Hepatocyte (in vitro differentiated cells): ENCODE results near the gene NTF3. TPM values are rescaled to one million over a fixed set of nuclear protein-coding genes. Genes with fewer than 3 reads are reported as not detected.

ENCODE experiments used
- DNase-seq: peaks from one replicate; pipeline ENCODE4 v3.0.0-alpha.2; 2016; ENCODE audit warnings: low spot score
- H2AFZ ChIP-seq: fragments of 200-600 bp; sonication (generic); 2 replicates; pipeline ENCODE4 v1.6.0; 2016; ENCODE audit warnings: antibody characterized with exemption, mild to moderate bottlenecking
- H3K27ac ChIP-seq: fragments of 200-600 bp; sonication (generic); 2 replicates; pipeline ENCODE4 v1.5.1; 2016; ENCODE audit warnings: mild to moderate bottlenecking
- H3K27me3 ChIP-seq: fragments of 200-600 bp; sonication (generic); 2 replicates; pipeline ENCODE4 v1.6.1; 2016
- H3K36me3 ChIP-seq: fragments of 200-600 bp; sonication (generic); replicated peaks from 2 replicates; pipeline ENCODE4 v1.5.1; 2016; ENCODE audit warnings: low read depth; ENCODE audit not compliant: insufficient read depth
- H3K4me1 ChIP-seq: fragments of 200-600 bp; sonication (generic); 2 replicates; pipeline ENCODE4 v1.5.1; 2016; ENCODE audit warnings: mild to moderate bottlenecking, moderate library complexity; ENCODE audit not compliant: insufficient read depth
- H3K4me2 ChIP-seq: fragments of 200-600 bp; sonication (generic); 2 replicates; pipeline ENCODE4 v1.6.0; 2016
- H3K4me3 ChIP-seq: fragments of 200-600 bp; sonication (generic); 2 replicates; pipeline ENCODE4 v1.5.1; 2016; ENCODE audit warnings: mild to moderate bottlenecking
- H3K79me2 ChIP-seq: fragments of 200-600 bp; sonication (generic); 2 replicates; pipeline ENCODE4 v1.6.0; 2017; ENCODE audit warnings: mild to moderate bottlenecking
- H3K9me2 ChIP-seq: fragments of 200-600 bp; sonication (generic); replicated peaks from 2 replicates; pipeline ENCODE4 v1.6.0; 2017; ENCODE audit warnings: mild to moderate bottlenecking; ENCODE audit not compliant: insufficient read depth
- H3K9me3 ChIP-seq: fragments of 200-600 bp; sonication (generic); 2 replicates; pipeline ENCODE4 v1.5.1; 2016; ENCODE audit warnings: low read depth, mild to moderate bottlenecking
- H4K20me1 ChIP-seq: fragments of 200-600 bp; sonication (generic); 2 replicates; pipeline ENCODE4 v1.6.0; 2016; ENCODE audit warnings: mild to moderate bottlenecking; ENCODE audit not compliant: insufficient read depth, poor library complexity, severe bottlenecking
- CTCF ChIP-seq: fragments of 200-600 bp; sonication (generic); IDR thresholded peaks from 2 replicates; pipeline ENCODE4 v1.5.1; 2016; ENCODE audit warnings: antibody characterized with exemption, mild to moderate bottlenecking; ENCODE audit not compliant: poor library complexity
- EZH2 ChIP-seq: fragments of 200-600 bp; sonication (generic); IDR thresholded peaks from 2 replicates; pipeline ENCODE4 v1.6.1; 2016; ENCODE audit warnings: antibody characterized with exemption, mild to moderate bottlenecking, borderline replicate concordance
- EZH2phosphoT487 ChIP-seq: fragments of 200-600 bp; sonication (generic); IDR thresholded peaks from one replicate; pipeline ENCODE4 v1.6.1; 2018; ENCODE audit warnings: antibody characterized with exemption, mild to moderate bottlenecking, low read depth, moderate library complexity; ENCODE audit not compliant: unreplicated experiment, severe bottlenecking
- WGBS: methylation state at CpG from one replicate; pipeline ENCODE4 v1.1.6; 2016; ENCODE audit warnings: low lambda C conversion rate; ENCODE audit errors: missing lambda C conversion rate; 5-methylcytosine and 5-hydroxymethylcytosine counted together
- polyA plus RNA-seq: library from polyadenylated mRNA; unstranded; fragments of >200 nt; fragmentation: Nextera tagmentation; extraction: Ambion mirVana; gene quantifications from 2 replicates; pipeline ENCODE4 v1.2.1, GENCODE V29; 2016
- total RNA-seq: library from RNA; depleted of rRNA; stranded (reverse); fragments of >200 nt; gene quantifications from 2 replicates; pipeline ENCODE4 v1.2.3, GENCODE V29; 2014

Gene NTF3
- total and polyA plus RNA-seq, 2 experiments from 2014 or later = 5.0 to 7.1 TPM

- TF ChIP-seq EZH2 (no peak), CTCF (no peak), EZH2phosphoT487 (no peak)
- Histone ChIP-seq H3K79me2 (no peaks in the 10 kb centered on the region), H3K27ac (peak overlapping the region; percentile 0)
Observed at GRCh38 chr12:5503774-5504173, 71.9 kb downstream of the NTF3 start.

GRCh38 chr12:5505116-5505515, 73.2 kb downstream of the NTF3 start:
- Histone ChIP-seq H3K27ac (no peak overlapping the region), H3K27me3 (no peaks in the 10 kb centered on the region), H3K9me3 (no peaks in the 10 kb centered on the region), H3K4me1 (peaks cover 20% of the 10 kb centered on the region), H3K79me2 (no peaks in the 10 kb centered on the region), H4K20me1 (no peaks in the 10 kb centered on the region), H3K4me3 (no peak overlapping the region), H2AFZ (no peak overlapping the region), H3K9me2 (no peaks in the 10 kb centered on the region), H3K4me2 (no peak overlapping the region), H3K36me3 (no peaks in the 10 kb centered on the region)
- no peak for DNase-seq
- 98% methylated on average over 4 of the region's 4 CpGs for WGBS
- TF ChIP-seq EZH2phosphoT487 (no peak), CTCF (no peak), EZH2 (no peak)

More at GRCh38 chr12:5503774-5504173, 71.9 kb downstream of the NTF3 start:
- H3K9me3 ChIP-seq = no peaks in the 10 kb centered on the region
- H3K9me2 ChIP-seq = no peaks in the 10 kb centered on the region
- H3K4me1 ChIP-seq = peaks cover 32% of the 10 kb centered on the region
- WGBS = 44% methylated on average over 6 of the region's 6 CpGs
- no peaks in the 10 kb centered on the region for H3K36me3 ChIP-seq
- H2AFZ ChIP-seq = no peak overlapping the region
- no peaks in the 10 kb centered on the region for H4K20me1 ChIP-seq
- peak; percentile 59 for DNase-seq
- no peaks in the 10 kb centered on the region for H3K27me3 ChIP-seq
- H3K4me2 ChIP-seq = no peak overlapping the region
- H3K4me3 ChIP-seq = no peak overlapping the region

- no peaks in the 10 kb centered on the region for H4K20me1 ChIP-seq
- H3K9me3 ChIP-seq = no peaks in the 10 kb centered on the region
- H3K9me2 ChIP-seq = no peaks in the 10 kb centered on the region
- no peak for TF ChIP-seq EZH2
- TF ChIP-seq CTCF = no peak
- TF ChIP-seq EZH2phosphoT487 = no peak
- no peak overlapping the region for H3K4me3 ChIP-seq
- H2AFZ ChIP-seq = no peak overlapping the region
- peaks cover 14% of the 10 kb centered on the region for H3K4me1 ChIP-seq
- no peaks in the 10 kb centered on the region for H3K36me3 ChIP-seq
- H3K27ac ChIP-seq = no peak overlapping the region
- H3K27me3 ChIP-seq = no peaks in the 10 kb centered on the region
- no peak overlapping the region for H3K4me2 ChIP-seq
- 100% methylated on average over 2 of the region's 2 CpGs for WGBS
- no peaks in the 10 kb centered on the region for H3K79me2 ChIP-seq
- DNase-seq = no peak
Observed at GRCh38 chr12:5505751-5506150, 73.8 kb downstream of the NTF3 start.

- 81% methylated on average over 4 of the region's 4 CpGs for WGBS
- no peak for DNase-seq
- TF ChIP-seq CTCF (no peak), EZH2 (no peak), EZH2phosphoT487 (no peak)
Observed at GRCh38 chr12:5506295-5506694, 74.4 kb downstream of the NTF3 start.

More at GRCh38 chr12:5506295-5506694, 74.4 kb downstream of the NTF3 start:
- Histone ChIP-seq H3K79me2 (no peaks in the 10 kb centered on the region), H3K36me3 (no peaks in the 10 kb centered on the region), H3K4me1 (peaks cover 12% of the 10 kb centered on the region), H2AFZ (no peak overlapping the region), H4K20me1 (no peaks in the 10 kb centered on the region), H3K4me3 (no peak overlapping the region), H3K27ac (no peak overlapping the region), H3K27me3 (no peaks in the 10 kb centered on the region), H3K9me3 (no peaks in the 10 kb centered on the region), H3K4me2 (no peak overlapping the region), H3K9me2 (no peaks in the 10 kb centered on the region)
